ENCODE results near the gene DTX4. TPM values are rescaled to one million over a fixed set of nuclear protein-coding genes. Genes with fewer than 3 reads are reported as not detected.

The DTX4 gene
- total RNA-seq, 1 donor from 2014 or later, result 9.9 TPM

DNA sequence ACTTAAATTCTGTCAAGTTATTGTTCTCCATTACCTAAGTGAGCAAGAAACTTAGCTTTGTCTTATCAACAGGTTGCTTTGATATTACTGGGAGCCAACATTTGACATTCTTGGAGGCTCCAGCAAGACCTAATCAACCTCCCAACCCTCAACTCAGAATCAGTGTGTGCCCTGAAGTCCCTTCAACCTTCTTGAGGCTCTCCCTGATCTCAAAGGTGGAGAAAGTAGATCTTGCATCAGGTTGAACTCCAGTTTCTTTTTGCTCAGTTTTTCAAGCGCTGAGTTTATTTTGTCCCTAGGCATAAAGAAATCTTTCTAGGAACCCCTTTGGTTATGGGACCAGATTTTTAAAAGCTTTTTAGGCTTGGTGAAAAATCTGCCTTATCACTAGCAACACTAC, 27.8 kb upstream of the DTX4 start:
- H3K27me3 ChIP-seq (ENCODE audit: control insufficient read depth in 3 of 3, insufficient read depth in 3 of 3, low read length in 3 of 3), result no peaks in the 10 kb centered on the region
- no peaks in the 10 kb centered on the region for H3K36me3 ChIP-seq (ENCODE audit: control insufficient read depth in 3 of 3, insufficient read depth in 3 of 3, low read length in 3 of 3)
- H3K9me3 ChIP-seq (ENCODE audit: control insufficient read depth in 3 of 3, low read length in 3 of 3), result no peaks in the 10 kb centered on the region
- peaks cover 9 to 34% (median 24%) of the 10 kb centered on the region in 3 donors for H3K4me1 ChIP-seq (ENCODE audit: control insufficient read depth in 3 of 3, insufficient read depth in 3 of 3, low read length in 3 of 3)
- H3K27ac ChIP-seq (ENCODE audit: low read depth, low read length), result peak overlapping the region; percentile 54
- peak overlapping the region; percentile 54 to 57 (median 55) for H3K9ac ChIP-seq (ENCODE audit: low read depth in 1 of 3, low read length in 3 of 3)
- H3K4me3 ChIP-seq (ENCODE audit: low read length in 3 of 3), result peak overlapping the region; percentile 70 to 76 (median 73)

DNA sequence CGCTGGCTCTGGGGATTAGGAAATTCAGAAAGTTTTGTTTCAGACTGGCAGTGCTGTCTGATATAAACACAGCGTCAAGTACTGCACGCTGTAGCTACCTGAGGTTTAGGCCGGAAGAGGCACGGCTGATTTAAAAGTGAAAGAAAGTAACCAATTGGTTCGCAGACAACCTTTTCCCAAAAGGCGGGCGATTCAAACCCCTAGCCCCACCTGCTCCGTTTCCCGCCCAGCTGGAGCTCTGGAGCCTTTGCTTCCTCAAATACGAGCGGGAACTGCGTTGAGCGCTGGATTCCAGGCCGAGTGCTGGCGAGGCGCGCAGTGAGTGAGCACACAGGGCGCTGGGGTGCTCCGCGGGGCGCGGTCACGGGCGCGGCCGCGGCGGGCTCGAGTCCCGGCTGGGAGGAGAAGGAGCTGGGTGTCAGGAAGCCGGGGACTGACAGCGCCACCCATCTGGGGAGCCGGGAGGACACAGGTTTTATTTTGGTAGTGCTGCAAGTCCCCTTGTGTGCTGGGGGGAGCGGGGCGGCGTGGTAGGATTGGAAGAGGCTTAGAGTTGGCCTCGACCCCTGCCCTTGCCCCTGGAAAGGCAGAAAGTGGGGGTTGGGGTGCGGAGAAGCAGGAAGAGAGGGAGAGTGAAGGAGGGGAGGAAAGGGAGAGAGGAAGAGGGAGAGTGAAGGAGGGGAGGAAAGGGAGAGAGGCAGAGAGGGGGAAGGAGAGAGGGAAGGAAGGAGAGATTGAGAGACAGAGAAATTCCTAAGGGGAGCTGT, 27.2 kb upstream of the DTX4 start:
- H3K27ac ChIP-seq (ENCODE audit: low read depth, low read length), result peak overlapping the region; percentile 54
- no peaks in the 10 kb centered on the region for H3K27me3 ChIP-seq (ENCODE audit: control insufficient read depth in 3 of 3, insufficient read depth in 3 of 3, low read length in 3 of 3)
- peaks cover 9 to 34% (median 24%) of the 10 kb centered on the region in 3 donors for H3K4me1 ChIP-seq (ENCODE audit: control insufficient read depth in 3 of 3, insufficient read depth in 3 of 3, low read length in 3 of 3)
- H3K36me3 ChIP-seq (ENCODE audit: control insufficient read depth in 3 of 3, insufficient read depth in 3 of 3, low read length in 3 of 3), result no peaks in the 10 kb centered on the region
- peak overlapping the region; percentile 54 to 57 (median 55) for H3K9ac ChIP-seq (ENCODE audit: low read depth in 1 of 3, low read length in 3 of 3)
- peak overlapping the region; percentile 70 to 76 (median 73) for H3K4me3 ChIP-seq (ENCODE audit: low read length in 3 of 3)
- H3K9me3 ChIP-seq (ENCODE audit: control insufficient read depth in 3 of 3, low read length in 3 of 3), result no peaks in the 10 kb centered on the region

DNA sequence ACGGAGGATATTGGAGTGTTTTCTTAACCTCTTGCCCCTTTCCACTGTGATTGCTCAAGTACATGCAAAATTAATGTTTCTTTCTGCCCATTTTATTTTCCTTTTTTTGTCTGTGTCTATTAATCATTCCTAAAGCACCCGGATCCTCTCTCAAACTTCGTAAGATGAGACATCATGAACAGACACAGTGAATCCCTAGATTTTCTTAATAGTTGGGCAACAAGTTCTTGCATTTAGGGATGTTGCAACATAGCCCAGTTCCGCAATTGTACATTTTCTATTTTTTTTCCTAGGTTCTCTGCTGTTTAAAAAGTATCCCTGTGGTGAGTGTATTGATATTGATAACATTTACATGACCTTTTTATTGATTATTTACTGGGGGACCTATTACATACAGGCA, 26.4 kb upstream of the DTX4 start:
- H3K9me3 ChIP-seq (ENCODE audit: control insufficient read depth in 3 of 3, low read length in 3 of 3), result no peaks in the 10 kb centered on the region
- H3K27me3 ChIP-seq (ENCODE audit: control insufficient read depth in 3 of 3, insufficient read depth in 3 of 3, low read length in 3 of 3), result no peaks in the 10 kb centered on the region
- H3K36me3 ChIP-seq (ENCODE audit: control insufficient read depth in 3 of 3, insufficient read depth in 3 of 3, low read length in 3 of 3), result no peaks in the 10 kb centered on the region
- no peak overlapping the region for H3K9ac ChIP-seq (ENCODE audit: low read depth in 1 of 3, low read length in 3 of 3)
- peaks cover 9 to 34% (median 24%) of the 10 kb centered on the region in 3 donors for H3K4me1 ChIP-seq (ENCODE audit: control insufficient read depth in 3 of 3, insufficient read depth in 3 of 3, low read length in 3 of 3)
- no peak overlapping the region for H3K27ac ChIP-seq (ENCODE audit: low read depth, low read length)
- H3K4me3 ChIP-seq (ENCODE audit: low read length in 3 of 3), result no peak overlapping the region

DNA sequence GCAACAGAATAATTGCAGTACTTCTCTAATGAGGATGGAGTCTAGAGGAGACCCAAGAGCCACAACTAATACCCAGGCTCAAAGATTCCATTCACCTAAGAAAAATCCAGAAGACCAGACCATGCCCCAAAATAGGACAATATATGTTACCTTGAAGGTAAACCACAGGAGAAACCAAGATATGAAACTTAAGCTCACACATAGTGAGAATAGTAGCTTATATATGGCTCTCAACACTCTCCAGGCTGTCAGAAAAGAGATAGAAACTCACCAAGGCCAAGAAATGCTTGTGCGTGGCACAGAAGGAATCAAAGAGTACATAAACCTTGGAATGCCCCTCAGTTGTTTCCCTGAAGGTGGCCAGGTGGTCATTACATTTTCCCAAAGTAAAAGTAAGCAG, 20.2 kb upstream of the DTX4 start:
- H3K4me3 ChIP-seq (ENCODE audit: low read length in 3 of 3), result no peak overlapping the region

DNA sequence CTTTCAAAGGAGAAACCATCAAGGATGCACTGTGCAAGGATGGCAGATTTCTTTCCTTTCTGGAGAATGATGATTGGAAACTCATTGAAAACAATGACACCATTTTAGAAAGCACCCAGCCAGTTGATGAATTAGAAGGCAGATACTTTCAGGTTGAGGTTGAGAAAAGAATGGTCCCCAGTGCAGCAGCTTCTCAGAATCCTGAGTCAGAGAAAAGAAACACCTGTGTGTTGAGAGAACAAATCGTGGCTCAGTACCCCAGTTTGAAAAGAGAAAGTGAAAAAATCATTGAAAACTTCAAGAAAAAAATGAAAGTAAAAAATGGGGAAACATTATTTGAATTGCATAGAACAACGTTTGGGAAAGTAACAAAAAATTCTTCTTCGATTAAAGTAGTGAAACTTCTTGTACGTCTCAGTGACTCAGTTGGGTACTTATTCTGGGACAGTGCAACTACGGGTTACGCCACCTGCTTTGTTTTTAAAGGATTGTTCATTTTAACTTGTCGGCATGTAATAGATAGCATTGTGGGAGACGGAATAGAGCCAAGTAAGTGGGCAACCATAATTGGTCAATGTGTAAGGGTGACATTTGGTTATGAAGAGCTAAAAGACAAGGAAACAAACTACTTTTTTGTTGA, 19.5 kb upstream of the DTX4 start:
- H3K9me3 ChIP-seq (ENCODE audit: control insufficient read depth in 3 of 3, low read length in 3 of 3), result no peaks in the 10 kb centered on the region
- no peak overlapping the region for H3K9ac ChIP-seq (ENCODE audit: low read depth in 1 of 3, low read length in 3 of 3)
- H3K27ac ChIP-seq (ENCODE audit: low read depth, low read length), result no peak overlapping the region
- no peak overlapping the region for H3K4me3 ChIP-seq (ENCODE audit: low read length in 3 of 3)
- no peaks in the 10 kb centered on the region for H3K4me1 ChIP-seq (ENCODE audit: control insufficient read depth in 3 of 3, insufficient read depth in 3 of 3, low read length in 3 of 3)
- peaks cover 0 to 4% (median 0%) of the 10 kb centered on the region in 3 donors for H3K36me3 ChIP-seq (ENCODE audit: control insufficient read depth in 3 of 3, insufficient read depth in 3 of 3, low read length in 3 of 3)
- no peaks in the 10 kb centered on the region for H3K27me3 ChIP-seq (ENCODE audit: control insufficient read depth in 3 of 3, insufficient read depth in 3 of 3, low read length in 3 of 3)

More for the DNA sequence above, 20.2 kb upstream of the DTX4 start:
- Histone ChIP-seq H3K9ac (ENCODE audit: low read depth in 1 of 3, low read length in 3 of 3) (no peak overlapping the region), H3K9me3 (ENCODE audit: control insufficient read depth in 3 of 3, low read length in 3 of 3) (no peaks in the 10 kb centered on the region), H3K36me3 (ENCODE audit: control insufficient read depth in 3 of 3, insufficient read depth in 3 of 3, low read length in 3 of 3) (peaks cover 0 to 4% (median 0%) of the 10 kb centered on the region in 3 donors), H3K27me3 (ENCODE audit: control insufficient read depth in 3 of 3, insufficient read depth in 3 of 3, low read length in 3 of 3) (no peaks in the 10 kb centered on the region), H3K27ac (ENCODE audit: low read depth, low read length) (no peak overlapping the region), H3K4me1 (ENCODE audit: control insufficient read depth in 3 of 3, insufficient read depth in 3 of 3, low read length in 3 of 3) (no peaks in the 10 kb centered on the region)

DNA sequence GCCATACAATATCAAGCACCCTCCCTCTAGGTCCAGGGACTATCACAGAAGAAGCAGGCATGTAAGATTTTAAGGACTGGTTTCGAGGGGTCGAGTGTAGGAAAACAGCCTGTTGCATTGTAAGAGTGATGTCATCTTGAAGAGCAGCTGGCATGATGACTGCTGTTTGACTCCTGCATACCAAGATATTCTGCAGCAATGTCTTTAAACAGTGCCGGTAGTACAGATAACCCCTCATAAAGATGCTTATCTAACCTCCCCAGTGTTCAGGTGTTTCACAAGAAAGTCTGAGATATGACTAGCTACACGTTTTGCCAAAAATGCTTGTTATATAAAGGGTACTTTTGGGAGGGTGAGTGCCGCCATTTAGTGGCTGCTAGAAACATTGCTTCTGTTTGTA, 17.3 kb upstream of the DTX4 start:
- H3K4me1 ChIP-seq (ENCODE audit: control insufficient read depth in 3 of 3, insufficient read depth in 3 of 3, low read length in 3 of 3), result no peaks in the 10 kb centered on the region
- no peaks in the 10 kb centered on the region for H3K9me3 ChIP-seq (ENCODE audit: control insufficient read depth in 3 of 3, low read length in 3 of 3)
- H3K27ac ChIP-seq (ENCODE audit: low read depth, low read length), result no peak overlapping the region
- no peaks in the 10 kb centered on the region for H3K27me3 ChIP-seq (ENCODE audit: control insufficient read depth in 3 of 3, insufficient read depth in 3 of 3, low read length in 3 of 3)
- no peak overlapping the region for H3K4me3 ChIP-seq (ENCODE audit: low read length in 3 of 3)
- peaks cover 0 to 4% (median 0%) of the 10 kb centered on the region in 3 donors for H3K36me3 ChIP-seq (ENCODE audit: control insufficient read depth in 3 of 3, insufficient read depth in 3 of 3, low read length in 3 of 3)
- no peak overlapping the region for H3K9ac ChIP-seq (ENCODE audit: low read depth in 1 of 3, low read length in 3 of 3)

DNA sequence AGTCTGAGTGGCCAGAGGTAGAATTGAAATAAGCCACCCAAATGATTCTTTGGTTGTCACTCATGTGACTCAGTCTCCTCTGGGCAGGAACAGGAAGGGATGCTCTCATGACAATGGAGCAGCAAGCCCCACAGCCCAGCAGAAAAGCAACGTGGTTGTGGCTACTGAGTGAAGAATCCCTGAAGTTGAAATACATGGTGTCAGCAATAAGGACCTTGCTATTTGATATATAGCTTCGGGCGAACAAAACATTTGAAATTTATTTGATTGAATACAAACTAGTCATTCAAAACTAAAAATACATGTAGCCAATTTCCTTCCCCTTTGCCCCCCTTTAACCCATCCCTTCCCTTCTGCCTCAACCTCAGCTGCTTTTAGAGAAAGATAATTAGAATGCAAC, 14.5 kb upstream of the DTX4 start:
- Histone ChIP-seq H3K4me3 (ENCODE audit: low read length in 3 of 3) (no peak overlapping the region), H3K27ac (ENCODE audit: low read depth, low read length) (no peak overlapping the region), H3K4me1 (ENCODE audit: control insufficient read depth in 3 of 3, insufficient read depth in 3 of 3, low read length in 3 of 3) (no peaks in the 10 kb centered on the region), H3K27me3 (ENCODE audit: control insufficient read depth in 3 of 3, insufficient read depth in 3 of 3, low read length in 3 of 3) (no peaks in the 10 kb centered on the region), H3K9ac (ENCODE audit: low read depth in 1 of 3, low read length in 3 of 3) (no peak overlapping the region), H3K9me3 (ENCODE audit: control insufficient read depth in 3 of 3, low read length in 3 of 3) (no peaks in the 10 kb centered on the region), H3K36me3 (ENCODE audit: control insufficient read depth in 3 of 3, insufficient read depth in 3 of 3, low read length in 3 of 3) (no peaks in the 10 kb centered on the region)

DNA sequence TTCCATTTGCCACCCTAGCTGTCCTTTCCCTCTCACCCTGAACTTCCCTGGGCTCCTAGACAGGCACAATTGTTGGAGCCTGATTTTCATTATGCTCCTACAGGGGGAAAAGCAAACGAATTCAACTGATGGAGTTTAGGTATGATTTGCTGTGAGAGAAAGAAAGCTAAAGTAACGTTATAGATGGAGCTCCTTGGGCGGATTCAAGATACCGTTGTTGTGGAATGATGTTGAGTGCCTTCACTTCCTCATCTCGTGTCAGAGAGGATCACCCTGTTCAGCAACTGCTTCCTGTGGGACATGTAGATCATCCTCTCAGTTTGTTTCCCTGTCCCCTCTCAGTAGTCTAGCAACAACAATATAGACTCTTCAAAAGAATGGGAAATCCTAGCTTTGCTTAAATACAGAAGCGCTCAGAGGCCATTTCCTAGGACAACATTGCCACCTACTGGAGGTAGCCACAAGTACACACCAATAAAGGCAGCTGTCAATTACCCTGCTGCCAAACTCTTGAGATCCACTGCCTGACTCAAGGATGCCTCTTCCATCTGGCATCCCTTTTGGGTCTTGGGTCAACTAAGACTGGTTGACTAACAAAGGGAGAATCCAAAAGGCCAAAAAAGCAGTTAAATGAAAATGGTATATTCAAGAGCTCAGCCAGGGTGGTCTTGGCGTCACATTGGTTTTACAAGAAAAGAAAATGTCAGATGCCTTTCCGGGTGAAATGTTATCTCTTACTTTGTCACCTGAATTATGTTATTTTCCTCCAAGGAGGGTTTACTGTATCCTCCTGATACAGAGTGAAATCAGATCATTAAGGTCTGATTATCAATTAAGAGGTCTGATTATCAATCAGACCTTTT, 13.5 kb upstream of the DTX4 start:
- Histone ChIP-seq H3K27ac (ENCODE audit: low read depth, low read length) (no peak overlapping the region), H3K4me3 (ENCODE audit: low read length in 3 of 3) (no peak overlapping the region), H3K9ac (ENCODE audit: low read depth in 1 of 3, low read length in 3 of 3) (no peak overlapping the region), H3K27me3 (ENCODE audit: control insufficient read depth in 3 of 3, insufficient read depth in 3 of 3, low read length in 3 of 3) (no peaks in the 10 kb centered on the region), H3K36me3 (ENCODE audit: control insufficient read depth in 3 of 3, insufficient read depth in 3 of 3, low read length in 3 of 3) (no peaks in the 10 kb centered on the region), H3K9me3 (ENCODE audit: control insufficient read depth in 3 of 3, low read length in 3 of 3) (no peaks in the 10 kb centered on the region), H3K4me1 (ENCODE audit: control insufficient read depth in 3 of 3, insufficient read depth in 3 of 3, low read length in 3 of 3) (no peaks in the 10 kb centered on the region)

DNA sequence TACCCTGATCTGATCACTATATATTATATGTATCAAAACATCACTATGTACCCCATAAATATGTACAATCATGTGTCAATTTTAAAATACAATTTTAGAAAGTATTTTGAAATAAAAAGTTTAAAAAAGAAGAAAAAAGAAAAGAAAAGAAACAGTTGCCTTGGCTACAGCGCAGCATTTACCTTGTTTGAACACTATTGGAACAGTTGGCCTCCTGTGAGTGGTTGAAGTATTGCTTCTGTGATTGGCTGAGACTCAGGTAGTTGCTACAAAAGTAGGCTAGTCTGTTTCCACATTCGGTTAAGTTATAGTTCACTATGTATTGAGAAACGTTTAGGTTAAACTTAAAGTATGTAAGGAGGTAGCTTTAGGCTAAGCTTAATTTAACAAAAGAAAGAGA, 7.9 kb upstream of the DTX4 start:
- H3K27ac ChIP-seq (ENCODE audit: low read depth, low read length), result no peak overlapping the region
- H3K27me3 ChIP-seq (ENCODE audit: control insufficient read depth in 3 of 3, insufficient read depth in 3 of 3, low read length in 3 of 3), result no peaks in the 10 kb centered on the region

More for the DNA sequence above, 7.9 kb upstream of the DTX4 start:
- no peaks in the 10 kb centered on the region for H3K4me1 ChIP-seq (ENCODE audit: control insufficient read depth in 3 of 3, insufficient read depth in 3 of 3, low read length in 3 of 3)
- H3K4me3 ChIP-seq (ENCODE audit: low read length in 3 of 3), result no peak overlapping the region
- H3K9me3 ChIP-seq (ENCODE audit: control insufficient read depth in 3 of 3, low read length in 3 of 3), result no peaks in the 10 kb centered on the region
- no peak overlapping the region for H3K9ac ChIP-seq (ENCODE audit: low read depth in 1 of 3, low read length in 3 of 3)
- no peaks in the 10 kb centered on the region for H3K36me3 ChIP-seq (ENCODE audit: control insufficient read depth in 3 of 3, insufficient read depth in 3 of 3, low read length in 3 of 3)
